Activated naive CD4-positive, alpha-beta T cell treated with anti-CD3 and anti-CD28 coated beads, Interleukin-2, amount 50 U/mL, for 16 hours (primary cell): Measurements from ENCODE around the gene ZNF827.
A peak's percentile ranks its signal among the peaks of the same experiment; 100 is the strongest.

Experiments
- DNase-seq: peaks from one replicate; pipeline ENCODE4 v3.0.0-alpha.2; 2020

Gene ZNF827

GRCh38 chr4:145824463-145824862 is 114.2 kb downstream of the ZNF827 start:
- no peak for DNase-seq

- DNase-seq: no peak
Observed at GRCh38 chr4:145823743-145824142, 114.9 kb downstream of the ZNF827 start.

GRCh38 chr4:145822581-145822980 is 116.0 kb downstream of the ZNF827 start:
- DNase-seq: no peak

- DNase-seq: no peak
Observed at GRCh38 chr4:145822181-145822580, 116.4 kb downstream of the ZNF827 start.

- no peak for DNase-seq
Observed at GRCh38 chr4:145821766-145822165, 116.9 kb downstream of the ZNF827 start.

- DNase-seq: no peak
Observed at GRCh38 chr4:145820407-145820806, 118.2 kb downstream of the ZNF827 start.

GRCh38 chr4:145819853-145820181 is 118.8 kb downstream of the ZNF827 start:
- DNase-seq: no peak

GRCh38 chr4:145819101-145819852 is 119.3 kb downstream of the ZNF827 start:
- DNase-seq: no peak

- DNase-seq: no peak
Observed at GRCh38 chr4:145818011-145818410, 120.6 kb downstream of the ZNF827 start.

- no peak for DNase-seq
Observed at GRCh38 chr4:145816091-145816490, 122.5 kb downstream of the ZNF827 start.

GRCh38 chr4:145815626-145816025 is 123.0 kb downstream of the ZNF827 start:
- DNase-seq: no peak

- DNase-seq: no peak
Observed at GRCh38 chr4:145815027-145815612, 123.5 kb downstream of the ZNF827 start.

GRCh38 chr4:145814246-145814645 is 124.4 kb downstream of the ZNF827 start:
- no peak for DNase-seq

GRCh38 chr4:145812919-145813318 is 125.7 kb downstream of the ZNF827 start:
- no peak for DNase-seq

GRCh38 chr4:145808848-145809512 is 129.6 kb downstream of the ZNF827 start:
- no peak for DNase-seq

- DNase-seq: peak; percentile 45
Observed at GRCh38 chr4:145808021-145808650, 130.5 kb downstream of the ZNF827 start.

GRCh38 chr4:145805490-145805889 is 133.1 kb downstream of the ZNF827 start:
- DNase-seq: no peak

GRCh38 chr4:145804116-145804515 is 134.5 kb downstream of the ZNF827 start:
- DNase-seq: no peak

GRCh38 chr4:145799223-145799622 is 139.4 kb downstream of the ZNF827 start:
- DNase-seq: no peak

GRCh38 chr4:145797278-145797677 is 141.3 kb downstream of the ZNF827 start:
- no peak for DNase-seq

- no peak for DNase-seq
Observed at GRCh38 chr4:145796346-145796745, 142.3 kb downstream of the ZNF827 start.

GRCh38 chr4:145795521-145795920 is 143.1 kb downstream of the ZNF827 start:
- DNase-seq: no peak

- no peak for DNase-seq
Observed at GRCh38 chr4:145792429-145792828, 146.2 kb downstream of the ZNF827 start.

GRCh38 chr4:145791988-145792387 is 146.6 kb downstream of the ZNF827 start:
- no peak for DNase-seq
